PFSK-1 (cell line): ENCODE measurements around the gene MID1IP1.

Experiments used
- FOXP2 ChIP-seq: optimal IDR thresholded peaks from 2 replicates; pipeline ENCODE3; 2011; ENCODE audit warnings: borderline replicate concordance, control low read depth, inconsistent platforms; ENCODE audit not compliant: insufficient read depth; ENCODE audit errors: extremely low read length, extremely low read depth
- POLR2AphosphoS5 ChIP-seq: IDR thresholded peaks from 2 replicates; pipeline ENCODE4 v1.6.1; 2012; ENCODE audit warnings: low read depth, mild to moderate bottlenecking, control low read depth, low read length, moderate library complexity
- SIN3A ChIP-seq: IDR thresholded peaks from 2 replicates; pipeline ENCODE4 v1.6.1; 2012; ENCODE audit warnings: mild to moderate bottlenecking, low read length, moderate library complexity, borderline replicate concordance; ENCODE audit not compliant: insufficient read depth
- TAF1 ChIP-seq: IDR thresholded peaks from 2 replicates; pipeline ENCODE4 v1.6.1; 2012; ENCODE audit warnings: low read length, control low read depth, borderline replicate concordance; ENCODE audit not compliant: insufficient read depth
- TF ChIP-seq, protein P1 (sequence below), 2 experiments: IDR thresholded peaks; 2 replicates each; pipeline versions ENCODE4 v1.6.1 to v1.8.0; 2011 to 2012; ENCODE audit warnings: low read depth in 2 of 2, low read length in 2 of 2, control low read depth in 1 of 2, inconsistent platforms in 1 of 2, mild to moderate bottlenecking in 1 of 2, moderate library complexity in 1 of 2; ENCODE audit not compliant: insufficient read depth in 1 of 2

Gene MID1IP1

DNA sequence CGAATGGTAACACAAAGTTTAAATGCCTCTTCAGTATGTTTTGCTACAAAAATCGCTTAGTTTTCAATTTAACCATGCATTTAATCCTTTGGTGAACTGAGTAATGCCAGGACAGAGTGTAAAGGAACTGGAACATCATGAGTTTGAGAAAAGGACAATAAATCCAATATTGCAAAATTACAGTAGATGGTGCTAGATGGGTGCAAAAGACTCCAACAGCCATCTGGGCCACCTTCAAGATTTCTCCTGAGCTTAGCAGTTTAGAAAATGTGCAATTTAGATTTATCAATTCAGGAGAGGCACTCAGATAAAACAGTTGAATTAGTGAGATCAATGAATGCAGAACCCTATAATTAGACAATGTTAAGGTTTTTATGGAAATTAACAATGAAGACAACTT lies 33.2 kb upstream of the MID1IP1 start:
- TF ChIP-seq SIN3A (no peak), FOXP2 (no peak)

DNA sequence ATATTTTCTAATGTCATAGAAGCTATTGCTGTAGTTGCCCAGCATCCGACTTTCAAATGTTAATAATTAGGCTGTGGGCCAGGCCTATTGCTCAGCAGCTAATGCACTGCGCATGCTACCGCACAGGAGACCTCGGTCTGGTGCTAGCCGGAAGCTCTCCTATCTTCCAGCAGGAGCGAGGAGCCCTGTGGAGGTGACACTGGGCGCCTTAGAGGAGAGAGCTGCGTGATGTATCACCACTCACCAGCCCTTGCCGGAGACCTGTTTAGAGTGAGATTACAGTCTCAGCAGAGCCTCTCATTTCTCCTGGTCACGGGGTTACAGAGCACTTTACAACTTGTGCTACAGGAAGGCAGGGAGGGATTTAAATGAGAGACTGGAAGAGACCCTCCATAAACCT lies 31.1 kb upstream of the MID1IP1 start:
- TF ChIP-seq TAF1 (no peak), FOXP2 (no peak), POLR2AphosphoS5 (no peak), SIN3A (no peak)
- TF ChIP-seq, protein P1, sequence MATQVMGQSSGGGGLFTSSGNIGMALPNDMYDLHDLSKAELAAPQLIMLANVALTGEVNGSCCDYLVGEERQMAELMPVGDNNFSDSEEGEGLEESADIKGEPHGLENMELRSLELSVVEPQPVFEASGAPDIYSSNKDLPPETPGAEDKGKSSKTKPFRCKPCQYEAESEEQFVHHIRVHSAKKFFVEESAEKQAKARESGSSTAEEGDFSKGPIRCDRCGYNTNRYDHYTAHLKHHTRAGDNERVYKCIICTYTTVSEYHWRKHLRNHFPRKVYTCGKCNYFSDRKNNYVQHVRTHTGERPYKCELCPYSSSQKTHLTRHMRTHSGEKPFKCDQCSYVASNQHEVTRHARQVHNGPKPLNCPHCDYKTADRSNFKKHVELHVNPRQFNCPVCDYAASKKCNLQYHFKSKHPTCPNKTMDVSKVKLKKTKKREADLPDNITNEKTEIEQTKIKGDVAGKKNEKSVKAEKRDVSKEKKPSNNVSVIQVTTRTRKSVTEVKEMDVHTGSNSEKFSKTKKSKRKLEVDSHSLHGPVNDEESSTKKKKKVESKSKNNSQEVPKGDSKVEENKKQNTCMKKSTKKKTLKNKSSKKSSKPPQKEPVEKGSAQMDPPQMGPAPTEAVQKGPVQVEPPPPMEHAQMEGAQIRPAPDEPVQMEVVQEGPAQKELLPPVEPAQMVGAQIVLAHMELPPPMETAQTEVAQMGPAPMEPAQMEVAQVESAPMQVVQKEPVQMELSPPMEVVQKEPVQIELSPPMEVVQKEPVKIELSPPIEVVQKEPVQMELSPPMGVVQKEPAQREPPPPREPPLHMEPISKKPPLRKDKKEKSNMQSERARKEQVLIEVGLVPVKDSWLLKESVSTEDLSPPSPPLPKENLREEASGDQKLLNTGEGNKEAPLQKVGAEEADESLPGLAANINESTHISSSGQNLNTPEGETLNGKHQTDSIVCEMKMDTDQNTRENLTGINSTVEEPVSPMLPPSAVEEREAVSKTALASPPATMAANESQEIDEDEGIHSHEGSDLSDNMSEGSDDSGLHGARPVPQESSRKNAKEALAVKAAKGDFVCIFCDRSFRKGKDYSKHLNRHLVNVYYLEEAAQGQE (IDR thresholded peaks at IDR 0.05; ENCODE audit: insufficient read depth in 1 of 2, low read depth in 2 of 2, low read length in 2 of 2): no peak

DNA sequence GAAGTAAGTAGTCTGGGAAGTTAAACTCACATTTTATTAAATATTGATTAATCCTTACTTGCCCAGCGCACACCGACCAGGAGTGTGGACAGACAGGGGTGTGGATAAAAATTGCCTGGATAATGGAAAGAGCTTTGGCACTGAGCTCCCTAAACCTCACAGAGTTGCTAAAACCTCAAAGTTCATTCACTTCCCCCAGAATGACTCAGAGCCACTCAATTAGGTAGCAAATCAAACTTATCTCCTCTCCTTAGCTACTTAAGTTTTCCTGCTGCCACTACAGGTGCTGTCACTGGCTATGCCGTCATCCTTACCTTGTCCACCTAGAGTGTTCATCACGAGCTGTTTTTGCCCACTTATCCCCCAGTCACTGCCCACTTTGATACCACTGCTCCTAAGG lies 27.0 kb upstream of the MID1IP1 start:
- TF ChIP-seq TAF1: no peak

DNA sequence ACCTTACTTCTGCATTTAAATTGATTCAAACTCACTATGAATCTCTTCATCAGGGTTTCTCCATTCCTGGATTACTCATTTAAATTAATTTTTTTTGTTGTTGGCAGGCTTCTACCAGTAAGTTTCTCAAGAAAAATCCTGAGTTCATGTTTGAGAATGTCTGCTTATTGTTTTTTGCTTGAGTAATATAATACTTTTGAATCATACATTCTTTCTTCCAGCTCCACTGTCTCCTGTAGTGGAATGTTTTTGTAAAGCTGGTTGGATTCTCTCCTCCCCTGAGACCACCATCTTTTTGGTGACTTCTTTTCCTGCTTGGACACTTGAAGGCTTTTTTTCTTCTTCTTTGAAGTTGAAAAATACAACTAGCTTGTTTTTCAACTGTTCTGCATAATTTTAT lies 4.3 kb upstream of the MID1IP1 start:
- TF ChIP-seq FOXP2 (no peak), TAF1 (no peak), SIN3A (no peak), POLR2AphosphoS5 (no peak)
- TF ChIP-seq, protein P1 (IDR thresholded peaks at IDR 0.05; ENCODE audit: insufficient read depth in 1 of 2, low read depth in 2 of 2, low read length in 2 of 2): no peak

DNA sequence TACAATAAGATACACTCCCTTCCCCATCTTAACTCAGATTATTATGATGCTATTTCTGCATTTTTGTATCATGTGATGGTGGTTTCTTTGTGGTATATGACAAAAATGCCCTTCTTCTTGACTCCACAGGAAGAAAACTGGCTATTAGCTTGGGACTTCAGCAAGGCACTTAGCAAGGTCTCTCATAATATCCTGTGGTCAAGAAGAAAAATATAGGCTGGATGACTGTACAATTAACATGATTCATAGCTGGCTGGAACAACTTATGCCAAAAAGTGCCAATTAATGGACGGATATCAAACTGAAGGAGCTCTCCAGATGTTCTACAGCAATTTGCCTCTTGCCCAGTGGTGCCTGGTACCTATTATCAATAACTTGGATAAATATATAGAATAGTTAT lies 2.3 kb upstream of the MID1IP1 start:
- no peak for TF ChIP-seq TAF1
- TF ChIP-seq, protein P1 (IDR thresholded peaks at IDR 0.05; ENCODE audit: insufficient read depth in 1 of 2, low read depth in 2 of 2, low read length in 2 of 2): no peak
- TF ChIP-seq SIN3A: no peak
- TF ChIP-seq FOXP2: no peak
- TF ChIP-seq POLR2AphosphoS5: no peak

DNA sequence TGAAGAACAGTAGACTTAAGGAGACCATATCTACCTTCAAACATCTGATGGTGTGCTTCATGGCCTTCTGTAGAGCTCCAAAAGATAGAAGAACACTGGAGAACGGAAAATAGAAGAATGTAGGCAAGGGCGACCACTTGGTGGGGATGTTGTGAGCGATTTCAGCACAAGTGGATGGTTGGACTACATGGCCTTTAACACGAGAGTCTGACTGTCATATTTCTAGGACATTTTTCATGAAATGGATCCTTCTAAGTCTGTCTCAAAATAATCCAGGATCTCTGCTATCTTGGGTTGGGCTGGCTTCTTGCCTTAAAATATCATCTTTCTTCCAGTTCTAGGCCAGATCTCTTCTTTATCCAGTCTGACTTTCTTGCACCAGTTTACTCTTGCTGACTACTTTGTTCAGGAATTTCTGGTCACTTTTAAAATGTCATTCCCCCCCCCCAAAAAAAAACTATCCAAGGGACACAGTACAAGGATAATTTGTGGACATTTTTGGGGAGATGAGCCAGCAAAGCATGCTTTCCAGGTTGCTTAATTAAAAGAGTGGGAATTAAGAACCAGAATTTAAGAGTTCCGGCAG lies 1.2 kb upstream of the MID1IP1 start:
- TF ChIP-seq SIN3A: no peak
- TF ChIP-seq POLR2AphosphoS5: no peak
- no peak for TF ChIP-seq TAF1
- TF ChIP-seq, protein P1 (IDR thresholded peaks at IDR 0.05; ENCODE audit: insufficient read depth in 1 of 2, low read depth in 2 of 2, low read length in 2 of 2): no peak
- TF ChIP-seq FOXP2: no peak
